Mesothelial cell of epicardium (in vitro differentiated cells): Measurements from ENCODE around the gene MYH11. TPM values are rescaled to one million over a fixed set of nuclear protein-coding genes. Genes with fewer than 3 reads are reported as not detected.

Experiments
- DNase-seq, 2 experiments: peaks; one replicate each; pipeline ENCODE4 v3.0.0; 2021; ENCODE audit warnings: low spot score in 2 of 2; ENCODE audit not compliant: unreplicated experiment in 2 of 2
- H3K27ac Mint-ChIP-seq: 2 replicates; pipeline ENCODE4 v1.8.0; 2021; ENCODE audit warnings: mixed read lengths
- H3K27me3 Mint-ChIP-seq: 2 replicates; pipeline ENCODE4 v1.8.0; 2021; ENCODE audit warnings: low read depth, mixed read lengths
- H3K36me3 Mint-ChIP-seq: 2 replicates; pipeline ENCODE4 v1.8.0; 2021; ENCODE audit warnings: mixed read lengths
- H3K4me1 Mint-ChIP-seq: 2 replicates; pipeline ENCODE4 v1.8.0; 2021; ENCODE audit warnings: mixed read lengths
- H3K4me3 Mint-ChIP-seq: 2 replicates; pipeline ENCODE4 v1.8.0; 2021; ENCODE audit warnings: mild to moderate bottlenecking, moderate library complexity, mixed read lengths
- H3K9me3 Mint-ChIP-seq: 2 replicates; pipeline ENCODE4 v1.8.0; 2021; ENCODE audit warnings: mixed read lengths
- CTCF ChIP-seq: fragments of 200-600 bp; sonication (generic); IDR thresholded peaks from one replicate; pipeline ENCODE4 v1.5.0; 2021; ENCODE audit warnings: antibody characterized with exemption; ENCODE audit not compliant: unreplicated experiment
- total RNA-seq: library from RNA; stranded (reverse); gene quantifications from 3 replicates; pipeline ENCODE4 v1.2.1, GENCODE V29; 2021

Gene MYH11
- total RNA-seq, 1 donor from 2014 or later, result 0.58 TPM

DNA sequence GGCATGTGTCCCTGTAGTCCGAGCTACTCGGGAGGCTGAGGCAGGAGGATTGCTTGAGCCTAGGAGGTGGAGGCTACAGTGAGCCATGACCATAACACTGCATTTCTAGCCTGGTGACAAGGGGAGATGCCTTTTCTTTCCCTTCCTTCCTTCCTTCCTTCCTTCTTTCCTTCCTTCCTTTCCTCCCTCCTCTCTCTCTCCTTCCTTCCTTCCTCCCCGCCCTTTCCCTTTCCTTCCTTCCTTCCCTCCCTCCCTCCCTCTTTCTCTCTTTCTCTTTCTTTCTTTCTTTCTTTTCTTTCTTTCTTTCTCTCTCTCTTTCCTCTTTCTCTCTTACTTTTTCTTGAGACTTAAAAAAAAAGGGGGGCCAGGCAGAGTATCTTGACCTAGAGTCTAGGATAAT lies 34.7 kb upstream of the MYH11 start:
- Mint-ChIP-seq H3K4me1 (peaks cover 17% of the 10 kb centered on the region), H3K4me3 (no peak overlapping the region), H3K27ac (no peak overlapping the region), H3K9me3 (no peaks in the 10 kb centered on the region), H3K36me3 (no peaks in the 10 kb centered on the region), H3K27me3 (peaks cover 5% of the 10 kb centered on the region)
- DNase-seq, result no peak
- no peak for TF ChIP-seq CTCF

DNA sequence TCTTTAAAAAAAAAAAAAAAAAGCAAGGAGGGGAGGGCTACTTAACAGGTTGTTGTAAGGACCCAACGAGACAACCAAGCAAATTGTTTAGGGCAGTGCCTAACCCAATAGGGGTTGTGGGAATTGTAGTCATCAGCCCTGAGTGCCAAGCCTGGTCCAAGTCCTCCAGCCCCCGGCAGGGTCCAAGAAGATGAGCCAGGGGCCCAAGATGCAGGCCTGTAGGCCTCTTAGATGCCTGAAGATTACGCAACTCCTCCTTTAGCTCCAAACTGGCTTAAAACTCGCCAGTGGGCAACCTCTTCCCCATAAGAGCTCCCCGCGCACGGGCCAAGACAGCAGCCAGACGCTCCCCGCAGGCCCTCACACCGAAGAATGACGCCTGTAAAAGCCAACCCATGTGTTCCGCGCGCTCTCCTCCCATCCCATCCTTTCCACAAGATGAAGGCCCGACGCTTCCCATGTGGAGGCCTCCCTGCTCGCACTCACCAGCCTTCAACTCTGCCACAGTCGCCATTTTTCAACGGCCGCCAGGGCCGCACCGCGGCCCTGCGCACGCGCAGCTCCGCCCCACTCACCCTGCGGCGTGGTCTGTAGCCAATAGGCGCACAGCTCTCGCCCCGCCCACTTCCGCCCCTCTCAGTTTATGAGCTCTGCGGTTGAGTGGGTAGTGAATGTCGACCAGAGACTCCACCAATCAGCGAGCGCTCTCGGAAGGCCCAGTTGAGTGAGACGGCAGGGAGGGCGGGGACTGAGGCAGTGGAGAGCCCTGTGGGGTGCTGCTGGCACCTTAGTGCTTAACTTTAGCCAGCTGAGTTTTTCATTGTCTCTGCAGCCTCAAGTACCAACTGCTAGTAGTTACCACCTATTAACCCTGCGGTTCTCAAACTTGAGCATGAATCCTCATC lies 31.5 kb upstream of the MYH11 start, which contains the start of gene CEP20:
TSS of gene CEP20 (minus strand) at position 532 of the 905 bp plus-strand sequence. CDS start at position 514, 18 bp downstream.
- Mint-ChIP-seq H3K4me3 (peak within 1 kb of the TSS; percentile 100), H3K4me1 (peaks cover 26% of the 10 kb centered on the region), H3K27me3 (peaks cover 2% of the 10 kb centered on the region), H3K9me3 (no peaks in the 10 kb centered on the region), H3K36me3 (no peaks in the 10 kb centered on the region), H3K27ac (peak within 1 kb of the TSS; percentile 99)
- peak; percentile 99 for DNase-seq
- no peak for TF ChIP-seq CTCF

GRCh38 chr16:15887283-15887682 lies 30.5 kb upstream of the MYH11 start:
- peaks cover 26% of the 10 kb centered on the region for H3K4me1 Mint-ChIP-seq
- H3K27ac Mint-ChIP-seq, result no peak overlapping the region
- peak overlapping the region; percentile 100 for H3K4me3 Mint-ChIP-seq
- no peak for TF ChIP-seq CTCF
- H3K36me3 Mint-ChIP-seq, result peaks cover 3% of the 10 kb centered on the region
- H3K27me3 Mint-ChIP-seq, result peaks cover 2% of the 10 kb centered on the region
- no peaks in the 10 kb centered on the region for H3K9me3 Mint-ChIP-seq
- no peak for DNase-seq

- H3K27me3 Mint-ChIP-seq, result no peaks in the 10 kb centered on the region
- H3K4me1 Mint-ChIP-seq, result peaks cover 26% of the 10 kb centered on the region
- TF ChIP-seq CTCF, result no peak
- H3K36me3 Mint-ChIP-seq, result peaks cover 11% of the 10 kb centered on the region
- H3K4me3 Mint-ChIP-seq, result peak overlapping the region; percentile 52
- no peaks in the 10 kb centered on the region for H3K9me3 Mint-ChIP-seq
- no peak overlapping the region for H3K27ac Mint-ChIP-seq
- no peak for DNase-seq
Measured at GRCh38 chr16:15886078-15886477, 29.2 kb upstream of the MYH11 start.

DNA sequence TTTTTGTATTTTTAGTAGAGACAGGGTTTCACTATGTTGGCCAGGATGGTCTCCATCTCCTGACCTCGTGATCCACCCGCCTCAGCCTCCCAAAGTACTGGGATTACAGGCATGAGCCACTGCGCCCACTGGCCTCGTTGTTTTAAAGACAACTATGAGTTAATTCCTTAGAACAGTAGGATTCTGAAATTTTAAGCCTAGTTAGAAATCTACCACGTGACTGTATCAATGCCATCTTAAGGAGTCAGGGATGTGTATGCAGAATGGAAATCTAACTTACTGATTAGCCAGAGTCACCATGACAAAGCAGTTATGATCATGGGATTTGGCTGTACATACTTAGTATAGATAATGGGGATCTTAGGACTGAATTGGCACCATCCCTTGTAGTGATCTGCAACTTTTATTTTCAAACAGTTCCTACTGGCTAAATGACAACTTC lies 28.8 kb upstream of the MYH11 start:
- Mint-ChIP-seq H3K27ac (no peak overlapping the region), H3K36me3 (peaks cover 11% of the 10 kb centered on the region)
- no peak for DNase-seq

More for the DNA sequence above, 28.8 kb upstream of the MYH11 start:
- H3K4me1 Mint-ChIP-seq, result peaks cover 26% of the 10 kb centered on the region
- no peaks in the 10 kb centered on the region for H3K27me3 Mint-ChIP-seq
- H3K9me3 Mint-ChIP-seq, result no peaks in the 10 kb centered on the region
- no peak overlapping the region for H3K4me3 Mint-ChIP-seq
- no peak for TF ChIP-seq CTCF
